Panc1 (cell line): ENCODE results near the gene SLC43A2.

Experiments
- CTCF ChIP-seq: fragments of 450-650 bp; IDR thresholded peaks from 2 replicates; pipeline ENCODE4 v1.5.1; 2017; ENCODE audit warnings: mild to moderate bottlenecking
- POLR2AphosphoS5 ChIP-seq: IDR thresholded peaks from 2 replicates; pipeline ENCODE4 v1.6.1; 2012; ENCODE audit warnings: mild to moderate bottlenecking, low read depth, low read length, moderate library complexity

- TF ChIP-seq POLR2AphosphoS5 (no peak), CTCF (no peak)
Measured at GRCh38 chr17:1661045-1661444, 32.4 kb upstream of the SLC43A2 start.
